Mucosa of gallbladder (tissue), 1 donor: ENCODE data around the gene LMOD2. TPM values are rescaled to one million over a fixed set of nuclear protein-coding genes. Genes with fewer than 3 reads are reported as not detected.
A peak's percentile ranks its signal among the peaks of the same experiment; 100 is the strongest.

Experiments used
- DNase-seq: peaks from one replicate; pipeline ENCODE4 v3.0.0-alpha.2; 2020; ENCODE audit warnings: low spot score
- total RNA-seq: library from RNA; stranded (reverse); gene quantifications from one replicate; pipeline ENCODE4 v1.2.1, GENCODE V29; 2021
- donor health status: DM: no; HTN: no; CAD: no.

Gene LMOD2
- total RNA-seq, 1 donor from 2014 or later = not detected

DNA sequence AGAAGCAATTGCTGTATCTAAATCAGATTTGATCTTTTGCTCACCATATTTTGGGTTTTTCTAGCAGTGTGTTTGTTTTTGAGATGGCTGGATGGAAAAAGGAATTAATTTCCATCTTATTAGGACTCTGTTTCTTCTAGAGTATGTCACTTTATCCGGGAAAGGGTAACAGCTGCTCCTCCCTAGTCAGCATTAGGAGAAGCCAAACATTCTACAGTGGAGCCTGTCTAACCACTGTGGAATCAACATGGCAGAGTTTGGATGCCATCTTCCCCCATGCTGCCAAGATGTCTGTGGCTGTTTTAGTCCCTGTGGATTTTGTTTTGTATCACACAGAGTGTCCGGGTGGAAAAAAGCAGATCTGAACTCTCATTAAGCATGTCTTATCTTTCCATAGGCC is 16.0 kb upstream of the LMOD2 start:
- no peak for DNase-seq

DNA sequence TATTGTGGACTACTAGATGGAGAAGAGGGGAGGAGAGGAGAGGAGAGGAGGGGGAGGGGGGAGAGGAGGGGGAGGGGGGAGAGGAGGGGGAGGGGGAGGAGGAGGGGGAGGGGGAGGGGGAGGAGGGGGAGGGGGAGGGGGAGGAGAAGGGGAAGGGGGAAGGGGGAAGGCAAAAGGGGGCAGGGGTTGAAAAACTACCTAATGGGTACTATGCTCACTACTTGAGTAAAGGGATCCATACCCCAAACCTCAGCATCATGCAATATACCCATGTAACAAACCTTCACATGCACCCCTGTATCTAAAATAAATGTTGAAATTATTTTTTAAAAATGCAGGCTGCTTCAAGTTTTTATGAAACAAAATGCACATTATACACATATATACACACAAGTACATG is 15.1 kb upstream of the LMOD2 start:
- no peak for DNase-seq

DNA sequence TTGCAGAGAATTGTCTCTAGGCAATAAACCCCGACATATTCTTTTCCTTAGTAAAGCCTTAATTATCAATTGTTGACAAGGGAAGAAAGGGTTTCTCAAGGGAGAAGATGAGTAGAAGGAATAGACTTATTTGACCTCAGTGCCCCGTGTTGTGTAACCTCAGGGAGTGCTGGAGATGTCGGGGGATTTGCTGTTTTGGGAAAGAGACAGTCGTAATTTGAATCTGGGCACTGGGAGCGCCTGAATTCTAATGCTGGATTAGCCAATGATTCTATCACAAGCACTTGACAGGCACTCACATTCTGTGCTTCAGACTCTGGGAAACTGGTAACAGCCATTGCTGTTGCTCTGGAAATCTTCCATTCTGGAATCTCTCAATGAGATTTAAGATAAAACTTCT is 13.8 kb upstream of the LMOD2 start:
- no peak for DNase-seq

DNA sequence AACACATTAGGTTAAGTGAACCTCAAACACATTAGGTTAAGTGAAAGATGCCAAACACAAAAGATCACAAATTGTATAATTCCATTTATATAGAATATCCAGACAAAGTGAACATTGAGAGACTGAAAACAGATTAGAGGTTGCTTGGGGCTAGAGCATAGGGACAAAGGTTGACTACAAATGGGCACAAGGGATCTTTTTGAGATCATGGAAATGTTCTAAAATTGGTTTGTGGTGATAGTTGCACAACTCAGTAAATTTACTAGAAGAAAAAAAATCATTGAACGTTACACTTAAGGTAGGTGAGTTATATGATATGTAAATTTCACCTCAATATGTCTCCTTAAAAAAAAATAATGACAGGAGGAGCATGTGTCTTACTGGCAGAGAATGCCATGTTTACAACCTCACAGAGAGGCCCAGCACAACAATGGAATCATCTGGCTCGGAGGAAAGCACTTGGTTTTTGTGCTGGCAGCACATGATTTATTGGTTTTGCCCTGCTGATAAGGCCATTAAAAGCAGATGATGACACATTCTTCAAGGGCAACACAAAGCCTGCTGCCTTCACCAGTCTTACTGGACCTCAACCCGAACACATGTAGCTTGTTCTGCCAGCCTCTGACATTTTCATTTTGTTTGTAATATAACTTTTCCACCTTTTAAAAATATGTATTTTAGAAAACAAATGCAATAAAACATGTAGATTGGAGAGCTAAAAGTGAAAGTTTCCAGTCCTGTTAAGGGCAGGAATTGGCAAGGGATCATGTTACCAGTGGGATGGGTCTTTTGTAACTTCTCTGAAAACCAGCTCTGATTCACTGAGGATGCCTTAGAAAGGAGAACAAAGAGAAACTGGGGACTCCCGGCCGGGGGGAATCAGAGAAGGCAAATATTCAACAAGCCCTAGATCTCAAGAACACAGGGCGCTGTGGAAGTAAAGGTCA is 11.9 kb upstream of the LMOD2 start:
- peak; percentile 54 for DNase-seq

DNA sequence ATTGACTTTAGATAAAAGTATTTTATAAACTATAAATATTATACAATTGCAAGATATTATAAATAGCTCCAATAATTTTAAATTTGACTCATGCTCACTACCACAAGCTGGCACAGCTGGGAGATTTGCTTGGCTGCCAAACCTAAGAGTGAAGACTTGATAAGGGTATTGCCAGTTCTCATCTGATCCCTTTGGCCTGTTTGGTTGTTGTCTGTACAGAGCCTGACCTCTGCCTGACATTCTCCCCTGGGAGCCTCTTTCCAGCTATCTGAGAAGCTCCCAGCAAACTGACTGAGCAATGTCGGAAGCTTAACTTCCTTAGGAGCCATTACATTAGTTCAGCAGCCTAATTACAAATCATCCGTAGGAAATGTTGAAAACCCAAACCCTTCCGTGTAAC is 10.2 kb upstream of the LMOD2 start:
- no peak for DNase-seq

DNA sequence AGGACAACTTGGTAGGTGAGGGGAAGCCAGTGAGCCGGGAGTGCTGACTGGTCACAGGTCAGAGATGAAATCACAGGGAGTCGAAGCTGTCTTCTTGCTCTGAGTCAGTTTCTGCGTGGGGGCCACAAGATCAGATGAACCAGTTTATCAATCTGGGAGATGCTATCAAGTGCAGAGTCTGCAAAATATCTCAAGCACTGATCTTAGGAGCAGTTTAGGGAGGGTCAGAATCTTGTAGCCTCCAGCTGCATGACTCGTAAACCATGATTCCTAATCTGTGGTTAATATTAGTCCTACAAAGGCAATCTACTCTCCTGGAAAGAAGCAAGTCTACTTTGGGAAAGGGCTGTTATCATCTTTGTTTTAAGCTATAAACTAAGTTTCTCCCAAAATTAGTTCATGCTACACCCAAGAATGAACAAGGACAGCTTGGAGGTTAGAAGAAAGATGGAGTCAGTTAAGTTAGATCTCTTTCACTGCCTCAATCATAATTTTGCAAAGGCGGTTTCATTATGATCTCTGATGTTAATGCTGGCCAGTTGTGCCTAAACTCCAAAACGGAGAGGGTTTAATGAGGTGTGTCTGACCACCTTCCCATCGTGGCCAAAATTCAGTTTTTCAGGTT is 8.4 kb upstream of the LMOD2 start:
- DNase-seq = no peak

DNA sequence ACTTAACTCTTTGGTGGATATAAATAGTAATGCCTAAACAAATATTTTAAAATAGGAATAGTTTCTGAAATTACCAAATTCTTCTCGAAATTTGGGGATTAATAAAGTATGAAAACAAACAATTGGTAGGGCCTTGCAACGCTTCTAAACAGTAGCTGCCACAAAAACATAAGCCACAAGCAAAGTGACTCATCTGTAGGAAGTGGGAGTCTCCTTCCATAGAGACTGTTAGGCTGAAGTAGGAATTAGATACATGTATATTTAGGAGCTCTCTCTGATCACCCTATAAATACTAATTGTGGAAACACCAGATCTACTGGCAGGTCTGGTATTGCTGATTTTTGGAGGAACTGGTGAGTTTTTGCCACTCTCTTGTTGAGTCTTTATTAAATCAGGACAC is 5.7 kb upstream of the LMOD2 start:
- no peak for DNase-seq

DNA sequence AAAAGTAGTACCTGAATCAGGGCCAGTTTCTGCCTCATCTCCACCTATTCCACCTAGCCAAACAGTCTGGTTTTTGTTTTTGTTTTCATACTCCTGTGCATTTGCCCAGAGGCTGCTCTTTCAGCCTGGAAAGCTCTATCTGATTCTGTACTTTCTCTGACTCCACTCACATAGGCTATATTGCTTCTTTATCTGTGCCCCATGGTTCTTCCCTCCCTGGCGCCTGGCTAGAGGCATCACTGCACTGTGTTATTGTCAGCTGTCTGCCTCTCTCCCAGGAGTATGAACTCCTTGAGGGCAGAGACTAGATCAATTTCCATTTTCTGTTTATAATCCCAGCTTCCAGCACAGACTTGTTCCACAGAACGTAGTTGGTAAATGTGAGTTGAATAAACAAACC is 5.1 kb upstream of the LMOD2 start:
- DNase-seq = no peak

DNA sequence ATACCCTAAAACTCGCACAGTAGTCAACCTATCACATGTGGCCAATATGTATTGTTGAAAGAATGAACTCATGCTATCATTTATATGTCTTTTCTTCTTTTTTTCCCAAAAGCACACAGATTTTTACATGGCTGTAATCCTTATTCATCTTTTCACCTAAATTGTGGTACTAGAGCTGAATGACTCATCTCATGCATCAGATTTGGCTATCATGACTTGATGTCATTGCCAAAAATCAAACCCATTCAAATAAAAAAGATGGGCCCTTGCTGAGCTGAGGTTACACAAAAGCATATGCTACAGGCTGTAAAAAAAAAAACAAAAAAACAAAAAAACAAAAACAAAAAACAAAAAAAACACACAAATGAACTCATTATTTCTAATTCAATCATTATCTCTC is 3.3 kb upstream of the LMOD2 start:
- DNase-seq = no peak

DNA sequence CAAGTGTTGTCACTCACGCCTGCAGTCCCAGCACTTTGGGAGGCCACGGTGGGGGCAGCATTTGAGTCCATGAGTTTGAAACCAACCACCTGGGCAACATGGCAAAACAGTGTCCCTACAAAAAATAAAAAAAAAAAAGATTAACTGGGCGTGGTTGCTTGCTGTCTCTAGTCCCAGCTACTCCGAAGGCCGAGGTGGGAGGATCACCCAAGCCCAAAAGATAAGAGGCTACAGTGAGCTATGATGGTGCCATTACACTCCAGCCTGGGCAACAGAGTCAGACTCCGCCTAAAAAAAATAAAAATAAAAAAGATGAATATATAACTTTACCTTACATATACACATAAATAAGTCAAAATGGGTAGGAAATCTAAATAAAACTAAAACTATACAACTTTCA is 2.5 kb upstream of the LMOD2 start:
- no peak for DNase-seq

DNA sequence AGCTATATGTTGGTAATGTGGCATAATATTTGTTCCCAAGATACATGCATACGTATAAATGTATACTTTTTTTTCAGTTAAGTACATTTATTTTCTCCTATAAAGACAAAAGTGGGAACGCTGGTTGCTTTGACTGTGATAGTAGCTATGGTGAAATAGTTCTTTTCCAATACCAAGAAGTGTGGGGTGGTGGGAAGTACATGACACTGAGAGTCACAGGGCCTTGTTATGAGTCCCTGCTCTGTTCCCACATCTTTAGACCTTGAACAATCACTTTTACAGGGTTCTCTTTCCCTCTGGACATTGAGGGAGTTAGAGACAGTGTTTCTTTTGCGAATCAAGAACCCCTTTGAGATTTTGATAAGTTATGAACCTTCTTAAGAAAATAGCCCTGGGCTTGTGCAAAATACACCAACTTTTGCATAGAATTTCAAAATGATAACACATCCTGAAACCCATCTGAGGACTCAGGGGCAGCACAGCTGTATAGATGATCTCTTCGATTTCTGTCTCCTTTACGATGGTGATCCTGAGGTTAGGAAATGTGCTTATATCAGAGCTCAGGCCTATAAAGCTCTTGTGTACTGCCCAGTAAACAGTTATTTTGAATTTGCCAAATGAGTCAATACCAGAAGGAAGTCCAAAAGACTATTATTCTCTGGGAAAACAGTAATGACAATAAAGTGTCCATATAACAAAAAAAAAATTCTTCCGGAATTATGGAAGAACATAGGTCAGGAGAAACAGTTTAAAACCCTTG is 1.1 kb downstream of the LMOD2 start:
- no peak for DNase-seq

DNA sequence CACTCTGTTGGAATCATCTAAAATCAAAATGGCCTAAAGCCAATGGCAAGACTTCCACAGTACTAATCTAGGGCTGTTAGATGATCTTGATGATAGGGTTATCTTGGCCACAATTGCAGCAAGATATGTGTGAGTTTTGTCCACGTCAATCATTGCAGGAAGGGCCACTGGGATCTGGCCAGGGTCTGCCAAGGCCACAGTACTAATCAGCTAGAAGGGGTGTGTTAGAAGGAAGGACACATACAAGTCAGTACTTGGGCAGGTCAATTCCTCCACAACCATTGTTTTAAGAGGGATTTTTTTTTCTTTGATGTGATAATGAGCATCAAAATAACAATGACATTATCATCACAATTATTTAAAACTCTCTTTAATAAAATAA is 1.6 kb downstream of the LMOD2 start:
- DNase-seq = no peak

DNA sequence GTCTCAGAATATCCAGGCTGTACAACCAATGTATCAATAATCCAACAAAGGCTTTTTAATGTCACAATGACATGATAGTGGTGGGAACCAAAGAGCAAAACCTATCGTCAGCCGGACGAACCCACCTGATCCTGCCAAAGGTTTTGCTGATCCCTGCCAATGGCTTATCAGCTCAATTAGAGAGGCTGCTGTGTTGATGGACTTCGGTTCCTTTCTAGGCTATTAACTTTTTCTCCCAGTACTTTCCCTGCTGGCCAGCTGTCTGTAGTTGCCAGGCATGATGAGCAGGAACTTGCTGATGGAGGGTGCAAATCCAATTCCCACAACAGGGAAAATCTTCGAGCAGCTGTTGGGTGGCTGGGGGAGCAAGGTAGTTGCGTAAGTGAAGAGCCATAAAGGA is 2.4 kb downstream of the LMOD2 start:
- DNase-seq = no peak

DNA sequence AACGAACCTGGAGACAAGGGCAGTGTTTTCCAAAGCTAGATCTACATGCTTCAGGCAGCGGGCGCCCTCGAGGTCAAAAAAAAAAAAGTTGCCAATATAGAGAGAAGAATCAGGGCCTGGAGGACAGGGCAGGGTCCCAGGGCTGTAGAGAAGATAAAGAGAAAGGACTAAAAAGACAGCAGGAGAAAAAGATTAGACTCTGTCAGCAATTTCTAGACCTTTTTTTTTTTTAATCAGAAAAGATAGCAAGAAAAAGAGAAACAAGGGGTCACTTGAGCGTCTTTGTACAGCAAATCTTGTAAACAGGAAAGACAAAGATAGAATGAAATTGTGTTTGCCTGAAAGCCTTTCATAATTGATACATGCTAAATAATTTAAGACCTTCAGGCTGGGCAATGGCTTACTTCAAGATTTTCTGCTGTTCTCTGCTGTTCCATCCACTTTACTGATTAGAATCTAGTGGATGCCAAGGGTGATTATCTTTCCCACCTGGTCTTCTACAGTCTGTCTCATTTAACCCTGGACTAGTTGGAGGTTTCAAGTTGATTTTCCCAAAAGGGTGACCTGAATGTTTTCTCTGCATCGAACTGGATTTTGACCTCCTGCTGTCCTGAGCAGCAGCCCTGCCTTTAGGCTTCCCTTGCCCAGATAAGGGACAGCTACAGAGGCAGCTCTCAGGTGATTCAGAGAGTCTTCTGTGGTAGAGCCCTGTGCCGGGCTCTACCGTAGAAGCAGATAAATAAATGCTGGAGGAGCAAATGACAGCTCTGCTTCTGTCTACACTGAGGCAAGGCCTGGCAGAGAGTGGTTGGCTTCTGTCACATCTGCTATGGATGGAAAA is 5.1 kb downstream of the LMOD2 start:
- no peak for DNase-seq

DNA sequence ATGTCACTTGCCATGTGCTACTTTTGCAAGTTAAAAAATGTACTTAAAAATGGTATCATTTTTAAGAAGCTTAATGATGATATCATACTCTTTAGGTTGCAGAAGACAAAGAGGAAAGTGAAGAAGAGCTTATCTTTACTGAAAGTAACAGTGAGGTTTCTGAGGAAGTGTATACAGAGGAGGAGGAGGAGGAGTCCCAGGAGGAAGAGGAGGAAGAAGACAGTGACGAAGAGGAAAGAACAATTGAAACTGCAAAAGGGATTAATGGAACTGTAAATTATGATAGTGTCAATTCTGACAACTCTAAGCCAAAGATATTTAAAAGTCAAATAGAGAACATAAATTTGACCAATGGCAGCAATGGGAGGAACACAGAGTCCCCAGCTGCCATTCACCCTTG is 6.1 kb downstream of the LMOD2 start:
- no peak for DNase-seq

DNA sequence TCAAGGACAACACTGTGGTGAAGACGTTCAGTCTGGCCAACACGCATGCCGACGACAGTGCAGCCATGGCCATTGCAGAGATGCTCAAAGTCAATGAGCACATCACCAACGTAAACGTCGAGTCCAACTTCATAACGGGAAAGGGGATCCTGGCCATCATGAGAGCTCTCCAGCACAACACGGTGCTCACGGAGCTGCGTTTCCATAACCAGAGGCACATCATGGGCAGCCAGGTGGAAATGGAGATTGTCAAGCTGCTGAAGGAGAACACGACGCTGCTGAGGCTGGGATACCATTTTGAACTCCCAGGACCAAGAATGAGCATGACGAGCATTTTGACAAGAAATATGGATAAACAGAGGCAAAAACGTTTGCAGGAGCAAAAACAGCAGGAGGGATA is 6.6 kb downstream of the LMOD2 start:
- no peak for DNase-seq

DNA sequence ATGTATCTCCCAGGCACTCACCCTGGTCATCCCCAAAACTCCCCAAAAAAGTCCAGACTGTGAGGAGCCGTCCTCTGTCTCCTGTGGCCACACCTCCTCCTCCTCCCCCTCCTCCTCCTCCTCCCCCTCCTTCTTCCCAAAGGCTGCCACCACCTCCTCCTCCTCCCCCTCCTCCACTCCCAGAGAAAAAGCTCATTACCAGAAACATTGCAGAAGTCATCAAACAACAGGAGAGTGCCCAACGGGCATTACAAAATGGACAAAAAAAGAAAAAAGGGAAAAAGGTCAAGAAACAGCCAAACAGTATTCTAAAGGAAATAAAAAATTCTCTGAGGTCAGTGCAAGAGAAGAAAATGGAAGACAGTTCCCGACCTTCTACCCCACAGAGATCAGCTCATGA is 7.1 kb downstream of the LMOD2 start:
- DNase-seq = no peak

DNA sequence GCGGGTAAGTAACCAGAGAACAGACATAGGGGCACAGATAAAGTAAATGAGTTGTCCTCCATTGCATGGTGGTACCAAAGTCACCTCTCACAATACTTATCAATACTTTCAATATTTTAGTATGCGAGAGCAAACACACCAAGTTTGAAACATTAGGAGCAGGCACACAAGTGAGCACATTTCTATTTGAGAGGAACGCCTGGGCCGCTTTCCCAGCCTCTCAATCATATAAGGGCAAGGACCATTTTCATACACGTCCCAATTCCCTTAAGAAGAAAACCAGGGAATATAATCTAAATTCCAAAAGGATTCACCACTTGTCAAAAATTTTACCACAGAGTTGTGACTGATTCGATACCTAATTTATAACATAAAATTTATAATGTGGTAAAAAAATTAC is 7.5 kb downstream of the LMOD2 start:
- no peak for DNase-seq

DNA sequence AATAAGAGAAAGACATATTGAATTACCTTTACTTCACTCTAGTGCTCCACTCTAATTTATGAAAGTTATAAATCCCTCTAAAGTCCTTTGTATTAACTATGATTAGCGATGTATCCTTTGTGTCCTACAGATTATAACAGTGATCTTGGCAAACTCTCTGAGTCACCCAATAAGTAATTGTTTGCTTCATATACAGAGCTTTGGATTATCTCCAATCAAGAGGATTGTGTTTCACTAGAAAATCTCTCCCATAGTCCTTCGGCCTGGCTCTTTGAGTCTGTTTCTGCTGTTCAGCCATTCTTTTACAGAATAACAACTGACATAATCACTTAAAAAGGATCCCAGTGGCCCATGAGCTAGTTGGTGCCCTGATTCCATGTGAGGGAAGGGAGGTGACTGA is 9.5 kb downstream of the LMOD2 start:
- no peak for DNase-seq

DNA sequence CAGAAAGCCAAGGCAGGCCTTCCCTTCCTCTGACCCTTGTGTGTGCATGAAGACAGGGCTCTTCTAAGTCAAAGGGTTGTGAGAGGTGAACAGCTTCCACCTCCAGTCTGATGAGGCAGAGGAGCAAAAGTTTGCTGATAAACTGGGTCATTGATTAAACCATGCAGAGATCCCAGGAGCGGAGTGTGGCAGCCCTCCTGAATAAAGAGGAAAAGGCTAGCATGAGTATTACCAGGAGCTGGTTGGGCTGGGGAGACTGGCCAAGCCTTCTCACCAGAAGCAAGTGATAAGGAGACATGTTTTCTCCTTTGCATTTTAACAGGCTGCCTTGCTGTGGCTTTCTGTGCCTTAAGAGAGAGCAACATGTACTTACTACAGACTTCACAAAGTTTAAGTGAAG is 10.2 kb downstream of the LMOD2 start:
- no peak for DNase-seq

DNA sequence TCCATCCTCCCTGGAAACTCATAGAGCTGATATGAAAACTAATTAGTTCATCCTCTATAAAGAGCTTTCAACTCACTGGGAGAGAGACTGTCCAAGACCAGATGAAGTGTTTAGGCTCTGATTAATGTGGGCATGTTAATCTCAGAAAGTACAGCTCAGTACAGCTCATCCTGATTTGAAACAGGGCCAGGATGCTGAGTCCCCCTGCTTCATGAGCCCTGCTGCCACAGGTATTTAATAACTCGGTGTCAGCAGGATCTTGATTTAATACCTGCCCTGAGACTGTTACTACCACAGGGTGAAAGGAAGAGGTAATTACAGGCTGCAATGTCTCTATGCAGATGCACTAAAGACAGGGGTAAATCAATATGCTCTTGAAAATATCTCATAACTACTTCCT is 10.8 kb downstream of the LMOD2 start:
- DNase-seq = no peak

DNA sequence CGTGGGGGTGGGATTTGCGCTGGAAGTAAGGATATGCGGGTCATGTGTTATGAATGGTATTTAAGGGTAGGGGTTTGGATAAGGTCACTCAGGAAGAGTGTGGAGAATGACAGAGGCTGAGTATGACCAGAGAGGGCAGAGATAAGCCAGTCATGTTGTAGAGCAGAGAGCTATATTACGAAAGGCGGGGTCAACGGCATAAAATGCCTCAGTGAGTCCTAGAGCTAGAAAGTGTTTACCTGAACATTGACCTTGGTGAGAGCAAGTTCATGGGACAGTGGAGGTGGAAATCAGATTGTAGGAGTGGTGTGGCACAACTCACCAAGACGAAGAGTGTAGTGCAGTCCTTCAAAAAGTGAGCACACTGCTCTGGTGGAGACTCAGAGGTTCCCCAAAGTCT is 13.8 kb downstream of the LMOD2 start:
- no peak for DNase-seq
